Spleen (tissue), 7 donors: Measurements from ENCODE around the gene LENG8.

Source experiments
- CTCF ChIP-seq, 11 experiments: fragments of 200-600 bp in 7 of 11; fragments of 450-650 bp in 4 of 11; sonication (generic) in 4 of 11; IDR thresholded peaks in 8 of 11; conservative IDR thresholded peaks in 3 of 11; 1 replicate in 7 of 11; 2 replicates in 4 of 11; pipeline versions ENCODE4 v1.4.0 to v1.8.0; 2016 to 2021; ENCODE audit warnings: antibody characterized with exemption in 11 of 11, inconsistent platforms in 4 of 11, mild to moderate bottlenecking in 1 of 11
- POLR2A ChIP-seq, 3 donors: fragments of 450-650 bp; IDR thresholded peaks; one replicate each; pipeline ENCODE4 v1.5.1; 2017; ENCODE audit warnings: antibody characterized with exemption in 3 of 3, mild to moderate bottlenecking in 1 of 3
- POLR2AphosphoS5 ChIP-seq, 3 donors: sonication (generic); formaldehyde crosslinking; IDR thresholded peaks; one replicate each; pipeline ENCODE4 v1.5.1; 2017; ENCODE audit warnings: antibody characterized with exemption in 3 of 3
- donor health status: DM: no; HTN: no; CAD: no; lungs with moderate emphysema.
- donor health status: DM: no; HTN: no; CAD: no.
- donor health status: DM: no; HTN: no; CAD: no.

- no peak for TF ChIP-seq CTCF (IDR thresholded peaks at IDR 0.05 in 8 of 11, conservative IDR thresholded peaks at IDR 0.05 in 3 of 11)
- TF ChIP-seq POLR2A (IDR thresholded peaks at IDR 0.05): no peak
- TF ChIP-seq POLR2AphosphoS5 (IDR thresholded peaks at IDR 0.05): no peak
These were observed 33.9 kb downstream of the LENG8 start for GRCh38 chr19:54482889-54483288.
